HepG2 (cell line): ENCODE results near the gene ABCB9. TPM values are rescaled to one million over a fixed set of nuclear protein-coding genes. Genes with fewer than 3 reads are reported as not detected.

Source experiments
- ATAC-seq: fragments of 200-7000 bp; cut with Tn5 transposase; 3 replicates; pipeline ENCODE4 v1.9.1; 2020; ENCODE audit warnings: mild to moderate bottlenecking, moderate library complexity
- BruUV-seq: library from RNA; stranded (reverse); fragments of 400-500 nt; replicated peaks from 2 replicates; lab custom pipeline; 2021; lab: Mats Ljungman, UMichigan
- CTCF ChIA-PET: fragments of 300-600 bp; formaldehyde crosslinking; extraction: SDS; loops from one replicate; lab custom pipeline; 2021; ENCODE audit warnings: low total read pairs, inconsistent platforms, low intra/inter-chr PET ratio; lab: Yijun Ruan, JAX
- POLR2A ChIA-PET: fragments of 350-600 bp; sonication (Branson Sonifier 250); formaldehyde crosslinking; loops from one replicate; lab custom pipeline; 2020; ENCODE audit warnings: antibody characterized with exemption, inconsistent platforms; lab: Yijun Ruan, JAX
- DNase-seq: peaks from one replicate; pipeline ENCODE4 v3.0.0-alpha.2; 2015; ENCODE audit warnings: low spot score
- FAIRE-seq: peaks from 3 replicates; lab custom pipeline; 2011; peaks lifted over from hg19 to GRCh38; lab: Jason Lieb, UNC
- H2AFZ ChIP-seq: one replicate; pipeline ENCODE4 v1.6.1; 2011; ENCODE audit warnings: low read length, inconsistent platforms
- H3K27ac ChIP-seq: fragments of 300-600 bp; 3 replicates; pipeline ENCODE4 v1.8.0; 2011; ENCODE audit warnings: mixed run types, mild to moderate bottlenecking, mixed read lengths, low read length, inconsistent platforms; ENCODE audit not compliant: insufficient read depth; ENCODE audit errors: extremely low read length
- H3K27me3 ChIP-seq, 2 experiments: fragments of 200-600 bp in 1 of 2; 2 replicates in 1 of 2; 3 replicates in 1 of 2; pipeline versions ENCODE4 v1.6.0 to v1.8.0; 2011; ENCODE audit warnings: low read length in 2 of 2, mild to moderate bottlenecking in 2 of 2, moderate library complexity in 2 of 2, inconsistent platforms in 1 of 2; ENCODE audit not compliant: insufficient read depth in 2 of 2, control insufficient read depth in 1 of 2
- H3K36me3 ChIP-seq, 2 experiments: fragments of 200-600 bp in 1 of 2; replicated peaks in 1 of 2; 2 replicates in 1 of 2; 3 replicates in 1 of 2; pipeline versions ENCODE4 v1.5.1 to v1.8.0; 2011; ENCODE audit warnings: low read length in 2 of 2, inconsistent platforms in 1 of 2; ENCODE audit not compliant: insufficient read depth in 2 of 2, control insufficient read depth in 1 of 2
- H3K4me1 ChIP-seq: 2 replicates; pipeline ENCODE4 v1.5.1; 2012; ENCODE audit warnings: low read length, inconsistent platforms; ENCODE audit not compliant: insufficient read depth
- H3K4me2 ChIP-seq: 2 replicates; pipeline ENCODE4 v1.6.0; 2011; ENCODE audit warnings: low read depth, low read length, inconsistent platforms
- H3K4me3 ChIP-seq, 3 experiments: fragments of 200-600 bp in 1 of 3; sonication (generic), shearing (Covaris generic) in 1 of 3; replicated peaks in 1 of 3; 2 replicates each; pipeline ENCODE4 v1.5.1; 2011 to 2016; ENCODE audit warnings: low read length in 3 of 3, inconsistent platforms in 2 of 3, low read depth in 2 of 3, mild to moderate bottlenecking in 2 of 3, control low read depth in 1 of 3, mixed read lengths in 1 of 3; ENCODE audit not compliant: insufficient read depth in 1 of 3
- H3K79me2 ChIP-seq: one replicate; pipeline ENCODE4 v1.6.1; 2011; ENCODE audit warnings: low read length, inconsistent platforms; ENCODE audit not compliant: insufficient read depth
- H3K9ac ChIP-seq: 2 replicates; pipeline ENCODE4 v1.6.0; 2011; ENCODE audit warnings: mild to moderate bottlenecking, low read depth, low read length, inconsistent platforms; ENCODE audit not compliant: insufficient read depth
- H3K9me3 ChIP-seq: 2 replicates; pipeline ENCODE4 v1.5.1; 2012; ENCODE audit warnings: mild to moderate bottlenecking, low read length
- H4K20me1 ChIP-seq: 2 replicates; pipeline ENCODE4 v1.6.0; 2011; ENCODE audit warnings: inconsistent platforms, mild to moderate bottlenecking, low read length, moderate library complexity; ENCODE audit not compliant: insufficient read depth
- EEA1 ChIP-seq: sonication (generic); formaldehyde crosslinking; IDR thresholded peaks from 2 replicates; pipeline ENCODE4 v1.5.1; 2020; ENCODE audit warnings: mild to moderate bottlenecking, missing genetic modification reagents, borderline replicate concordance
- HOXA7 ChIP-seq: sonication (generic); formaldehyde crosslinking; IDR thresholded peaks from 2 replicates; pipeline ENCODE4 v1.8.1; 2022; ENCODE audit warnings: mild to moderate bottlenecking, missing genetic modification reagents, moderate library complexity
- KMT2B ChIP-seq: IDR thresholded peaks from 2 replicates; pipeline ENCODE4 v1.6.1; 2016; ENCODE audit warnings: missing genetic modification reagents, missing compliant biosample characterization
- NPAS2 ChIP-seq: sonication (generic); formaldehyde crosslinking; IDR thresholded peaks from 2 replicates; pipeline ENCODE4 v1.8.0; 2022; ENCODE audit warnings: mild to moderate bottlenecking, missing genetic modification reagents, borderline replicate concordance
- SAP130 ChIP-seq: IDR thresholded peaks from 2 replicates; pipeline ENCODE4 v1.6.1; 2016; ENCODE audit warnings: low read depth
- ZNF326 ChIP-seq: sonication (generic); formaldehyde crosslinking; IDR thresholded peaks from 2 replicates; pipeline ENCODE4 v1.4.0; 2020; ENCODE audit warnings: missing genetic modification reagents, borderline replicate concordance
- ZNF350 ChIP-seq: sonication (generic); formaldehyde crosslinking; IDR thresholded peaks from 2 replicates; pipeline ENCODE4 v1.4.0; 2020; ENCODE audit warnings: mild to moderate bottlenecking, low read depth, missing genetic modification reagents, borderline replicate concordance
- ZNF441 ChIP-seq: sonication (generic); formaldehyde crosslinking; IDR thresholded peaks from 2 replicates; pipeline ENCODE4 v1.7.0; 2021; ENCODE audit warnings: missing genetic modification reagents, borderline replicate concordance
- ZNF713 ChIP-seq: sonication (generic); formaldehyde crosslinking; IDR thresholded peaks from 2 replicates; pipeline ENCODE4 v1.4.0; 2020; ENCODE audit warnings: mild to moderate bottlenecking, missing genetic modification reagents
- WGBS: methylation state at CpG from one replicate; pipeline ENCODE4 v1.1.6; 2017; ENCODE audit warnings: low lambda C conversion rate; 5-methylcytosine and 5-hydroxymethylcytosine counted together
- in situ Hi-C: cut with HindIII; loops from 2 replicates; pipeline ENCODE4 v1.10.0; 2017; ENCODE audit warnings: low pct_unique_long_range_greater_than_20kb; ENCODE audit not compliant: extremely low pct_ligation_motif_present
- intact Hi-C: fragments of 100-400 bp; cut with micrococcal nuclease; formaldehyde crosslinking; loops from one replicate; pipeline ENCODE4 v1.10.0; 2022; ENCODE audit not compliant: unreplicated experiment
- polyA plus RNA-seq, 8 experiments: library from polyadenylated mRNA; depleted of rRNA in 3 of 8; stranded (reverse) in 7 of 8; unstranded in 1 of 8; fragments of >200 nt; fragmentation: Illumina TruSeq in 4 of 8; extraction: Trizol in 4 of 8; gene quantifications; 2 replicates each; pipeline versions ENCODE4 v1.2.1 to v1.2.3, GENCODE V29; 2011 to 2016; ENCODE audit warnings: low read depth in 4 of 8, missing spikeins in 1 of 8, mixed read lengths in 1 of 8; ENCODE audit not compliant: insufficient read depth in 1 of 8
- total RNA-seq, 5 experiments: library from RNA; depleted of rRNA; stranded (reverse); fragments of >200 nt; fragmentation: Illumina TruSeq; extraction: Trizol; gene quantifications; 2 replicates each; pipeline ENCODE4 v1.2.3, GENCODE V29; 2016; ENCODE audit warnings: low read depth in 1 of 5
- TF ChIP-seq, protein P1 (sequence below): sonication (generic); formaldehyde crosslinking; IDR thresholded peaks from 2 replicates; pipeline ENCODE4 v1.5.0; 2020; ENCODE audit warnings: mild to moderate bottlenecking, low read depth, missing genetic modification reagents, borderline replicate concordance
- TF ChIP-seq, protein P2 (sequence below): sonication (generic); formaldehyde crosslinking; IDR thresholded peaks from 2 replicates; pipeline ENCODE4 v1.4.0; 2020; ENCODE audit warnings: missing genetic modification reagents
- TF ChIP-seq, protein P3 (sequence below): sonication (generic); formaldehyde crosslinking; IDR thresholded peaks from 2 replicates; pipeline ENCODE4 v1.8.1; 2023; ENCODE audit warnings: mild to moderate bottlenecking, inconsistent platforms, moderate library complexity, missing genetic modification reagents, borderline replicate concordance
- TF ChIP-seq, protein P4 (sequence below): sonication (generic); formaldehyde crosslinking; IDR thresholded peaks from 2 replicates; pipeline ENCODE4 v1.4.0; 2020; ENCODE audit warnings: missing genetic modification reagents
- TF ChIP-seq, protein P5 (sequence below): sonication (generic); formaldehyde crosslinking; IDR thresholded peaks from 2 replicates; pipeline ENCODE4 v1.5.0; 2020; ENCODE audit warnings: missing genetic modification reagents

Gene ABCB9
- total and polyA plus RNA-seq, 2 of the 13 experiments (the other 11 are each of a cell fraction or from before 2014, with no cell fraction given), result 5.1 to 6.0 TPM

DNA sequence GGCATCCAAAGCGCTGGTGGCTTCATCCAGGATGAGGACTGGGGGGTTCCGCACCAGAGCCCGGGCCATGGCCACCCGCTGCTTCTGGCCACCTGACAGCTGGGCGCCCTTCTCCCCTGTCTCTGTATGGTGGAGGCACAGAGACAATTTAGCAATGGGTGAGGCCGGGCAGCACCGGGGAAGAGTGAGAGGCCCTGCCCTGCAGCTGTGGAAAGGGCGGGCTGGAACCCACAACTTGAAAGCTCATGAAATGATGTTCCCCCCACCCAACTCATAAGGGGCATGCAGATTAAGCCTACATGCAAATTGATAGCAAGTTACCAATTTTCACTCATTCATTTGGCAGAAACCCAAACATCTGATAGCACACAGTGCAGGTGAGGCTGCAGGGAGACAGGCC is 34.1 kb downstream of the ABCB9 start:
- no peak for FAIRE-seq
- Histone ChIP-seq H3K4me1 (peaks cover 9% of the 10 kb centered on the region; the same call in 1 of the 2 replicates), H3K9me3 (no peaks in the 10 kb centered on the region), H3K4me2 (no peak overlapping the region), H4K20me1 (no peaks in the 10 kb centered on the region), H3K27ac (no peak overlapping the region), H3K4me3 (no peak overlapping the region), H3K9ac (no peak overlapping the region), H3K79me2 (no peaks in the 10 kb centered on the region), H3K36me3 (no peaks in the 10 kb centered on the region), H2AFZ (no peak overlapping the region), H3K27me3 (no peaks in the 10 kb centered on the region)
- ChIA-PET CTCF (no interaction called here), POLR2A (no interaction called here)
- no peak for ATAC-seq
- in situ Hi-C loops, result no loop called here
- TF ChIP-seq ZNF326 (CRISPR knock-in tag) (no peak), EEA1 (CRISPR knock-in tag) (no peak), HOXA7 (CRISPR knock-in tag) (no peak), ZNF441 (no peak), KMT2B (no peak), ZNF350 (no peak), SAP130 (CRISPR knock-in tag) (no peak), ZNF713 (CRISPR knock-in tag) (no peak), NPAS2 (CRISPR knock-in tag) (no peak)
- TF ChIP-seq, protein P1, sequence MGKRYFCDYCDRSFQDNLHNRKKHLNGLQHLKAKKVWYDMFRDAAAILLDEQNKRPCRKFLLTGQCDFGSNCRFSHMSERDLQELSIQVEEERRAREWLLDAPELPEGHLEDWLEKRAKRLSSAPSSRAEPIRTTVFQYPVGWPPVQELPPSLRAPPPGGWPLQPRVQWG, result no peak
- TF ChIP-seq, protein P2, sequence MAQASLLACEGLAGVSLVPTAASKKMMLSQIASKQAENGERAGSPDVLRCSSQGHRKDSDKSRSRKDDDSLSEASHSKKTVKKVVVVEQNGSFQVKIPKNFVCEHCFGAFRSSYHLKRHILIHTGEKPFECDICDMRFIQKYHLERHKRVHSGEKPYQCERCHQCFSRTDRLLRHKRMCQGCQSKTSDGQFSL (CRISPR knock-in tag), result no peak
- TF ChIP-seq, protein P3, sequence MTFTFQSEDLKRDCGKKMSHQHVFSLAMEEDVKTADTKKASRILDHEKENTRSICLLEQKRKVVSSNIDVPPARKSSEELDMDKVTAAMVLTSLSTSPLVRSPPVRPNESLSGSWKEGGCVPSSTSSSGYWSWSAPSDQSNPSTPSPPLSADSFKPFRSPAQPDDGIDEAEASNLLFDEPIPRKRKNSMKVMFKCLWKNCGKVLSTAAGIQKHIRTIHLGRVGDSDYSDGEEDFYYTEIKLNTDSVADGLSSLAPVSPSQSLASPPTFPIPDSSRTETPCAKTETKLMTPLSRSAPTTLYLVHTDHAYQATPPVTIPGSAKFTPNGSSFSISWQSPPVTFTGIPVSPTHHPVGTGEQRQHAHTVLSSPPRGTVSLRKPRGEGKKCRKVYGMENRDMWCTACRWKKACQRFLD, result no peak
- TF ChIP-seq, protein P4, sequence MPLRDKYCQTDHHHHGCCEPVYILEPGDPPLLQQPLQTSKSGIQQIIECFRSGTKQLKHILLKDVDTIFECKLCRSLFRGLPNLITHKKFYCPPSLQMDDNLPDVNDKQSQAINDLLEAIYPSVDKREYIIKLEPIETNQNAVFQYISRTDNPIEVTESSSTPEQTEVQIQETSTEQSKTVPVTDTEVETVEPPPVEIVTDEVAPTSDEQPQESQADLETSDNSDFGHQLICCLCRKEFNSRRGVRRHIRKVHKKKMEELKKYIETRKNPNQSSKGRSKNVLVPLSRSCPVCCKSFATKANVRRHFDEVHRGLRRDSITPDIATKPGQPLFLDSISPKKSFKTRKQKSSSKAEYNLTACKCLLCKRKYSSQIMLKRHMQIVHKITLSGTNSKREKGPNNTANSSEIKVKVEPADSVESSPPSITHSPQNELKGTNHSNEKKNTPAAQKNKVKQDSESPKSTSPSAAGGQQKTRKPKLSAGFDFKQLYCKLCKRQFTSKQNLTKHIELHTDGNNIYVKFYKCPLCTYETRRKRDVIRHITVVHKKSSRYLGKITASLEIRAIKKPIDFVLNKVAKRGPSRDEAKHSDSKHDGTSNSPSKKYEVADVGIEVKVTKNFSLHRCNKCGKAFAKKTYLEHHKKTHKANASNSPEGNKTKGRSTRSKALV, result no peak
- TF ChIP-seq, protein P5, sequence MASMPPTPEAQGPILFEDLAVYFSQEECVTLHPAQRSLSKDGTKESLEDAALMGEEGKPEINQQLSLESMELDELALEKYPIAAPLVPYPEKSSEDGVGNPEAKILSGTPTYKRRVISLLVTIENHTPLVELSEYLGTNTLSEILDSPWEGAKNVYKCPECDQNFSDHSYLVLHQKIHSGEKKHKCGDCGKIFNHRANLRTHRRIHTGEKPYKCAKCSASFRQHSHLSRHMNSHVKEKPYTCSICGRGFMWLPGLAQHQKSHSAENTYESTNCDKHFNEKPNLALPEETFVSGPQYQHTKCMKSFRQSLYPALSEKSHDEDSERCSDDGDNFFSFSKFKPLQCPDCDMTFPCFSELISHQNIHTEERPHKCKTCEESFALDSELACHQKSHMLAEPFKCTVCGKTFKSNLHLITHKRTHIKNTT (CRISPR knock-in tag), result no peak
- BruUV-seq, result no TSS peak
- 96% methylated on average over 6 of the region's 8 CpGs for WGBS
- no peak for DNase-seq
- intact Hi-C loops, result no loop called here
